ENCODE measurements around the gene FAS.

The FAS gene

DNA sequence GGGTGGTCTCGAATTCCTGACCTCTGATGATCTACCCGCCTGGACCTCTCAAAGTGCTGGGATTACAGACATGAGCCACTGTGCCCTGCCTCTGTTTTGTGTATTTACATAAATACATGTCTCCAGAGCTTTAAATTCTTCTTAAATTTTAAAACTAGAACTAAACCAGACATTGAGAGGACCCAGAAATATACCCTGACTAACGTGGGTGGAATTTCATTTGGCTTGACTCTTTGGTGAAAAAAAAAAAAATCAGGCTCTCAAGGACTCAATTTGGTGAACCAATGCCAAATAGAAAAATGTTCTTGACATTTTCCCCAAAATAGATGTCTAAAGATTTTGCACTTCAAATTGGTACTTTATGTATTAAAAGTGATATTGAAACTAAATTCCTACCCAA is 16.6 kb upstream of the FAS start:
- DNase-seq, result no peak

DNA sequence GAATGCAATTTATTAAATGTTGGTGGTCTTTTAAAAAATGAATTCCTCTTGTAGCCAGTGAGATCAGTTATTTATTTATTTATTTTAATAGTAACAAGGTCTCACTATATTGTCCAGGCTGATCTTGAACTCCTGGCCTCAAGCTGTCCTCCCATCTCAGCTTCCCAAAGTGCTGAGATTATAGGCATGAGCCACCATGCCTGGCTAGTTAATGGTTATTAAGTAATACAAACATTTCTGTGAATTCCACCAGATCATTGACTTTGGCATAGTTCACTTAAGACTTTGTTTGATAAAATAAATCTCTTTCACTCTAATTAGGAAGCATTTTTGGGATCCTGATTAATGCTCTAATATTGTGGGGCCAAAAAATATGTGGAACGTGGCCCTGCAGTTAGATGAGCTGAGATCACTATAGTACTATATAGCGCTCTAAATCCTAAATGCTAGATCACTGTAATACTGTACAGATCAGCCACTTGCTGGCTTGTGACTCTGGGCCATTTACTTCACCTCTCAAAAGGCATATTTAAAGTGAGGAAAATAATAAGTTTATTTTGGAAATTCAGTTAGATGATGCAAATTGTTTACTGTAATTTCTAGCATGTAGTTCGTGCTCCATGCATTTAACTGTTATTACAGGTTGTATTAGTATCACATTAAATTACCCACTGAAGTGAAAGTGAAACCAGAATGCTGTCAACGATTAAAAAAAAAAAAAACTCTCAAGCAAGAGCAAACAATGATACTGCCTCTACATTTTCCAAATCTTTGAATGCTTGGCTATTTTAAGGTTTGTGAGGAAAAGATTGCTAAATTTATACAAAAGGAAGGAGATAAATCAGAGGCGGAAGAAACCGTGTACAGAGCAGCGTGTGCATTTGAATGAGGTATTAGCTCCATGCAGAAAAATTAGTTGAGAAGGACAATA is 15.9 kb upstream of the FAS start:
- peak; percentile 47 for DNase-seq

DNA sequence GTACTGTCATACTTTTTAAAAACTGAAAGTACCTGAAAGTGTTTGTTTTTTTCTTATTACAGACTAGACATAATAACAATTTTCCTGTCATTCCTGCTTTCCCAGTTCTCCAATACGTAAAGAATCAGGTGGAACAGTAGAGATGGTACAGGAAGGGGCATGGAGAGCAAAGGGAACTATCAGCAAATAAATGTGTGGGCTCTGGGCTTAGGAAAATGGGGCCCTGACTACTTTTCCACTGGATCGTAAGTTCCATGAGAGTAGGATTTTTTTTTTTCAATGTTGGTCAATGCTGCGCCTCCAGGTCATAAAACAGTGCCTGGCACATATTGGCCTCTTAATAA is 15.2 kb upstream of the FAS start:
- no peak for DNase-seq

DNA sequence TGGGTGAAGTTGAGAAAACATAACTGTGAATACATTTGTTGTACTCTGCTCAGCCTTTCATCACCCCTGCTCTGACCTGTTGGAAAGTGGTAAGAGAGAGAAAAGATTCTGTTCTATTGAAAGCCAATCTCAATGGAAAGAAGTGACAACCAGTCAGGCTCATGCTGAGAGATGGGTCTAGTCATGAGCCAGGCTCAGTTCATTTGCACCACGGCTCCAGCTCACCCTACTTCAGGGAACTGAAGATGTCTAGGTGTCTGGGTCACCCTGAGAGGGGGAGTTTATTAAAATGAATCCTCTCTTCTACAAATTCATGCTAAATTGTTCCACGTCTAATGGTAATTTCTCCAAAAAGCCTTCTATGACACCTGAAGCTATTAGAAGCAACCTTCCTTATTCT is 12.1 kb upstream of the FAS start:
- no peak for DNase-seq

DNA sequence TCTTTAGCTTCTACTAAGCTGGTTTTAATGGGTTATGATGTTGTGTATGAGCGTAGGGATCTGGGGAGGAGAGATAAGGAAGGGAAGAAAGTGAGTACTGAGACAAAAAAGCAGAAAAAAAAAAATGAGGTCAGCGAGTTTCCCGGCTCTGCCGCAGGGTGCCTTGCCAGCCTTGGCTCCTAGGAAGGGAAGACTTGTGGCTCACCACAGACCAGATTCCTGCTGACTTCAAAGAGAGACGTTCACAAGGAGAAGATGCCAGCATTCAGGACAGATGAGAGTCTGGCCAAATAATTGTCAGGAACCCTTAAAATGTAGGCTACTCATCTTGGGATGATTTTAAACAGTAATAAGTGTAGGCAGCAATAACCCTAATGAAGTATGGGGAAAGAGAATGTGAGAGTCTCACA is 11.4 kb upstream of the FAS start:
- no peak for DNase-seq

DNA sequence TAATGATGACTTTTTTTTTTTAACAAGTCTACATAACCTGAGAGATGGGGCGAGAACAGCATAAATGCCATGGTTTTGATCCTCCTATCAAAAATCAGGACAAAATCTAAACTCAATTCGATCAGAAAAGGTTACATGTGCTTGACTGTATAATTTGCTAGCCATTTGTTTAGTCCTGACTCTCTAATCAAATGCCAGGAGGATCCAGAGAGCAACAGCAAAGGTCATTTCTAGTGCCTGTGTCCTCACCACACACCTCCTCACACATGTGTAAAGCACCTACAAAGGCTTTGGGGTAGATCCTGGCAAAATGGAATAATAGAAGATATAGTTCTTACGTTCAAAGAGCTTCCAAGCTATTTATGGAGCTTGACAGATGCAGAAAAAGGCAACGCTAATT is 11.0 kb upstream of the FAS start:
- no peak for DNase-seq

DNA sequence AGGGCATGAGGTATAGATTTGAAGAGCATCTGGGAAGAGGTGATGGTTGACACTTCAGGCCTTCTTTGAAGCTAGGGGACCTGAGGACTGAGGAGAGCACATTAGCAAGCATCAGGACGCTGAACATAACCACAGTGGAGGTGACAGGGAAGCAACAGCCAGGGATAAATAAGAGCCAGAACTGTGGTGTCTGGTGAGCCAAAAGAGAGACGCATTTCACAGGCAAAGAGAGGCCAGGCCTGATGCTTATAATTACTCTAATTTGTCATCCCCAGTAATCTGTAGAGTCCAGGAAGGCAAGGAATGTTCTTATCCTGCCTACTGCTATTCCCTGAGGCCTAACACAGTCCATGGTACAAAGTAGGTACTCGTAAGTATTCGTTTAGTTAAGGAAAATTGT is 10.4 kb upstream of the FAS start:
- no peak for DNase-seq

DNA sequence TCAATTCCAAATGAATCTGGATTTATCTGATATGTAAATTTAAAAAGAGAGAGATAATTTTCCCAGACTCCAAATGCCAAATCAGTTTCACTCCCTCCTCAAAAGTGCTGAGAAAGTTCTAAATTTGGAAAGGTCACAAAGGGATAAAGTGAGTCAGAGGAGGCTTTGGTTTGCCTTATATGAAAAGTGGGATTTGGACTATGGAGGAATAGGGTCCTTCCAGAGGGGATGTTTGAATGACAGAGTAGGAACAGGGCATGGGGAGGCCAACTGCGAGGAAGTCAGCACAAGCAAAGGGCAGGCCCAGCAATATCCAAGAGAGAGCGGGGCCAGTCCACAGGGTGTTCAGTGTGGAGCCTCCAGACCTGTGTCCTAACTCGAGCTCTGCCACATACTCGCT is 9.8 kb upstream of the FAS start:
- no peak for DNase-seq

DNA sequence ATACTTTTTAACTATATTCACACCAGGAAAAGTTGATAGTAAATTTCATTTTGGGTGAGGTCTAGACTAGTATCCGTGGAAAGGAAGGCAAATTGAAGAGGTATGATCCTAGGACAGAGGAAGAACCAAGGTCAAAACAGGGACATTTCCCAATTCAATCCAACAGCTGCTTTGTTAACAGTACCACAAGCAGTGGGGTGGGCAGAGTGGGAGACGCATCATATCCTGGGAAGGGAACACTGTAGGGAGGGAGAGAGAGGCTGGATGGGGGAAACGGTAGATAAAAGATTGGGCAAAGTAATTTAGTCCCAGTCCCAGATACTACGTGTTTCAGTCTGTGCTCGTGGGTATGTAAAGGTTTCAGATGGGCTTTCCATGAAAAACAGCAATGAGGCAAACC is 9.2 kb upstream of the FAS start:
- DNase-seq, result no peak

DNA sequence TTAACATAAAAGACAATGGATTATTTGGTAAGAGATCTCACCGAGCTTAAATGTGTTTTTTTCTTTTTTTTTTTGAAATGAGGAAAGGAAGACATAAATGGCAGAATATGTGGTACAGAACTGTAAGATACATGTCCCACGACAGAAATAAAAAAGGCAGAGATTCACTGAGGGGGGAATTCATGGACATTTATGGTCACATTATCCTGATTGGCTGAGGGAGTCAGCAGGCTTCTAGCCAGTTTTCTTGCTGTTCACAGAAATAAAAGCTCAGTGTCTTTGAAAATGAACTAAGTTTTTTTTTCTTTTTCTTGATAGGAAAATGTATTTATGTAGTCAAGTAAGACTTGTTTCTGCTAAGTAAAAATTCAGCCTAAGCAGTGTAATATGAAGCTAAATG is 8.2 kb upstream of the FAS start:
- no peak for DNase-seq

DNA sequence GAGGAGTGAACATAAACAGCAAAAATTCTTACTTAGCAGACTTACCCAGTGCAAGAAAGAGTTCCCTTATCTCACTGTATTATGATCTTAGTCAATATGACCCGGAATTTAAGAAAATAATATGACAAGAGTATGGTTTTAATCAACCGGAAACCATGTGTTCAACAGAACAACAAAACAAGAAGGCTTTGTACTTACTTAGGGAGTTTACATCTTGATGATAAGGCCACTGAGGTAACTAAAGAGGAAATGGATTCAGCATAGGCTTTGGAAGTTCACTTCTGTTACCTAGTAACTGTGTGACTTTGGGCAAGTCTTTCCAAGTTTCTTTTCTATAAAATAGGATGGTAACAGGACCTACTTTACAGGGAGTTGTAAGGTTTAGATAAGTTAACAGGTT is 7.4 kb upstream of the FAS start:
- DNase-seq, result no peak

DNA sequence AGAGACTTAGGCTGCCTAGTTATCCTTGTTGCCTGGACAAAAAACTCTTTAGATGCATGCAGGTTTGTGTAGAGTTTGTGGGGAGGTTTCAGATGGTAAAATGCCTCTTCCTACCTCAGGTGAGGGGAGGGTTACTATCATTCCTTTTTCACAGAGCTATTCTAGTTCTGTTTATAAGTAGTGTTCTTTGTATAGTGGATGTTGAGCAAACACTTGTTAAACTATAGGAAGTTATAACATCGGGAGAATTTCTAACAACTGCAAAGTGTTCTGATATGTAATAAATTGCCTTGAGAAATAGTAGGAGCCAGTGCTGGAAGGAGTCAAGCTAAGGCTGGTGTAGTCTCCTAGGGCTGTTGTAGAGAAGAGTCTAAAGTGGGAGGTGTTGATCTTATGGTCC is 6.7 kb upstream of the FAS start:
- DNase-seq, result no peak

DNA sequence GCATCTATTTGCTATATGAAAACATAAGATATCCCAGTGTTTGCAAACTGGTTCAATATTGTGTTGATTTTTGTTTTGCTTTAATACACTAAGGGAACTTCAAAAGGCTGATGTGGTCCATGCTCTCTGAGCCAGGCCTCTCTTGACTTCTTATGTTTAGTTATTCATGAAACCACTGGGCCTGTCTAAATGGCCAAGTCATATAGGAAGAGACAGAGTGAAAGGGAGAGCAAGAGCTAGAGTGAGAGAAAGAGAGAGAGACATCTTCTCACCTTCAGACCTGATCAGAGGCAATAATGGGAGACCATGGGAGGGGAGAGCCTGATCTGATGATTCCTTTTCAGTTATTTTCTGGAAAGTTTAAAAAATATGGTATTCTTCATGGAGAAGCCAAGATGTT is 6.1 kb upstream of the FAS start:
- DNase-seq, result no peak

DNA sequence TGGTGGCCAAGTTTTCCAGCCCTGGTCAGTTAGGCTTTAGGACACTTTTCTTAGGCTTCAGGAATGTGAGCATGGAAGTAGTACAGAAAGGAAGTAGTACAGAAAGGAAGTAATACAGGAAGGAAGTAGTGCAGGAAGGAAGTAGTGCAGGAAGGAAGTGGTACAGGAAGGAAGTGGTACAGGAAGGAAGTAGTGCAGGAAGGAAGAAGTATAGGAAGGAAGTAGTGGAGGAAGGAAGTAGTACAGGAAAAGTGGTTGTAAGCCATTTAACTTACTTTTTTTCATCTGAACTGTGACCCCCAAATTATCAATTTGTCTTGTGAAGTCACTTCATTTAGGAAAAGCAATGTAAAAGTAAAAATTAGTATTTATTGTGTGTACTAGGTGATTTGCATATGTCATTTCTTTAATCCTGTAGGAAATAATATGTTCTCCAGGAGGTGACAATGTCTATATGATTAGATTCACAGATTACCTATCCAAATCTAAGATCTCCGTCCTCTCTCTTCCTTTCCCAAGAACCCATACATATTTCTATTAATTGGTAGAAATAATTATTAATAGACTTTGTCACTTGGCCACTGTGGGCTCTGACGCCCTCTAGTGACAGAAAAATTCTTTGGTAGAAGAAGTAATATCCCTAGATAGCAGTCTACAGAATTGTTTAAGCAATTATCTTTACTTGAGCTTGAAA is 3.9 kb upstream of the FAS start:
- peak; percentile 44 for DNase-seq

DNA sequence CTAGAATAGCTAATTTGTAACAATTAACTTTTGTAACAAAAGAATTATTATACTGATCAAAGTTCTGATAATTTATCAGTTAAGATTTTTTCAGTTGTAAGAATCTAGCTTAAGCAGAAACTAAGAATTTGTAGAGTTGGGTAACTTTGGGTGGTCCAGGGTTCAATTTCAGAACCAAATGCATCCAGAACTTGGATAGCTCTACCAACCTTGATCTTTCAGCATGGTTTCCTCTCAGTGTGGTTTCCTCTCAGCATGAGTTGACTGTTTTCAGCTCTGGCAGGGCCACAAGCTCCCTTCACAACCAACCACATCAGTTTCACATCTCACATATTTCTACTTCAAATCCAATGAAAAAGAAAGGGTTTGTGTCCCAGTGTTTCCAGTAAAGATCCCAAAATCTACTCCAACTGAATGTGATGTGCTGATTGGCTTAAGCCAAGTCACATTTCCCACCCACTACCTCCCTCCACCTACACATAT is 3.3 kb upstream of the FAS start:
- DNase-seq, result no peak

DNA sequence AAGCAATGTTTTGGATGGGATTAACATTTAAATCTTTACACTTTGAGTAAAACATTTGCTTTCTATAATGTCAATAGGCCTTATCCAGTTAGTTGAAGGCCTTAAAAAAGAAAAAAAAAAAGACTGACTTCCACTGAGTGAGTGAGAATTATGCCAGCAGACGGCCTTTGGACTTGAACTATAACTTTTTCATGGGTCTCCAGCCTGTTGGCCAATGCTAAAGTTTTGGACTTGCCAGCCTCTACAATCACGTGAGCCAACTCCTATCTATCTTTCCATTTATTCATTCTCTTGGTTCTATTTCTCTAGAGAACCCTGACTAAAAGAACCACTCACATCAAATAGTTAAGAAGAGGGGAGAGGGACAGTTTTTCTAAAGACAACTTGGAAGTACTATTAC is 2.8 kb upstream of the FAS start:
- no peak for DNase-seq

DNA sequence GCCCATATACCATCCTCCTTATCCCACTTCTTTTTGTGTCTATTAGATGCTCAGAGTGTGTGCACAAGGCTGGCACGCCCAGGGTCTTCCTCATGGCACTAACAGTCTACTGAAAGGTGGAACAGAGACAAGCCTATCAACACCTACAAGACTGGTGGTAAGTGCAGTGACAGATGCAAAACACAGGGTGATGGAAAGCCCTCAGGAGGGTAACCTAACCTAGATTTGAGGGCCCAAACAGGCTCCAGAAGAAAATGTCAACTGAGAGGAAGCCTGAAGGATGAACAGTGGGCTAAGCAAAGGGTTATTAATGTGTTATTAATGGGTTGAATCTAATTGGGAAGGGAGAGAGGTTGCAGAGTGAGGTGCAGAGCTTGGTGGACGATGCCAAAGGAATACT is 1.2 kb upstream of the FAS start:
- DNase-seq, result no peak

DNA sequence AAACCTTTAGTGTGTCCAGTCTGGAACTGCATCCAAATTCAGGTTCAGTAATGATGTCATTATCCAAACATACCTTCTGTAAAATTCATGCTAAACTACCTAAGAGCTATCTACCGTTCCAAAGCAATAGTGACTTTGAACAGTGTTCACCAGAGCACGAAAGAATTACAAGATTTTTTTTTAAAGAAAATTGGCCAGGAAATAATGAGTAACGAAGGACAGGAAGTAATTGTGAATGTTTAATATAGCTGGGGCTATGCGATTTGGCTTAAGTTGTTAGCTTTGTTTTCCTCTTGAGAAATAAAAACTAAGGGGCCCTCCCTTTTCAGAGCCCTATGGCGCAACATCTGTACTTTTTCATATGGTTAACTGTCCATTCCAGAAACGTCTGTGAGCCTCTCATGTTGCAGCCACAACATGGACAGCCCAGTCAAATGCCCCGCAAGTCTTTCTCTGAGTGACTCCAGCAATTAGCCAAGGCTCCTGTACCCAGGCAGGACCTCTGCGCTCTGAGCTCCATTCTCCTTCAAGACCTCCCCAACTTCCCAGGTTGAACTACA is 694 bp upstream of the FAS start:
- no peak for DNase-seq

DNA sequence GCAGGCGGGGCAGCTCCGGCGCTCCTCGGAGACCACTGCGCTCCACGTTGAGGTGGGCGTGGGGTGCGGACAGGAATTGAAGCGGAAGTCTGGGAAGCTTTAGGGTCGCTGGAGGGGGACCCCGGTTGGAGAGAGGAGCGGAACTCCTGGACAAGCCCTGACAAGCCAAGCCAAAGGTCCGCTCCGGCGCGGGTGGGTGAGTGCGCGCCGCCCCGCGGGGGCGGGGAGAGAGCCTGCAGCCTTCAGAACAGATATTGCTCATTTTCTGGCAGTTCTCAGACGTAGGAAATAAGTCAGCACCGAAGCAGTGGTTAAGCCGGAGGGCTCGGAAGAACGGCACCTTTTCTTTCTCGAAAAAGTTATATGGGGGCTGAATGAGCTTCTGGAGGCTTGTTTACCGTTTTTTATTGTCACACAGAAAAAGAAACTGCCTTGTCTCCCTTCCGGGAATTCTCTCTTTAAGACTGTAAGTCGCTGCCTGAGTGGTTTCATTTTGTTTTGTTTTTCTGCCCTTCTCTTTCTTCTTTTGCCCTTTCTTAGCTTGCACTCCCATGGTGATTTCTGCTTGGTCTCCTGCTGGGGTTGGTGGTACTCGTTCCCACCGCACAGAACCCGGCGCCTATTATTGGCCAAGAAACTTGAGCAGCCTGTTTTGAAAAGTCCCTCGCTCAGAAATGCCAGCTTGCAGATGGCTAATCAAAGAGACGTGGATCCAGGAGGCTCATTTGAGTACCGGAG is 732 bp downstream of the FAS start:
- DNase-seq, result peak; percentile 49

DNA sequence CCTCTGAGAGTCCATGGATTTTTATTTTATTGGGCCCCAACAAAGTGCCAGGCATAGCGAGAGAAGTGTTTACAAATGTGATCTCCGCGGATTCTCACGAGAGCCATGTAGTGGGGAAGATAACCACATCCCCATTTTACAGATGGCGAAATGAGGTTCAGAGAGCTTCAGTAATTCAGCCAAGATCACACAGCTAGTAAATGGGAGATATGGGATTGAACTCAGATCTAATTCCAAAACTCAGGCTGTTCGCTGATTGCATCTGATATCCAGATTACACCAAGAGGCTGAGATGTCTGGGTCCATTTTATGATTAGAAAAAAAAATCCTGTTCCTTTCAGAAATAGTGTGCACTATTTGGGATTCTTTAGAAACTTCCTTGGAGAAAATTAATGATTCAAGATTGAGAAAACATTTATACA is 1.3 kb downstream of the FAS start:
- no peak for DNase-seq

DNA sequence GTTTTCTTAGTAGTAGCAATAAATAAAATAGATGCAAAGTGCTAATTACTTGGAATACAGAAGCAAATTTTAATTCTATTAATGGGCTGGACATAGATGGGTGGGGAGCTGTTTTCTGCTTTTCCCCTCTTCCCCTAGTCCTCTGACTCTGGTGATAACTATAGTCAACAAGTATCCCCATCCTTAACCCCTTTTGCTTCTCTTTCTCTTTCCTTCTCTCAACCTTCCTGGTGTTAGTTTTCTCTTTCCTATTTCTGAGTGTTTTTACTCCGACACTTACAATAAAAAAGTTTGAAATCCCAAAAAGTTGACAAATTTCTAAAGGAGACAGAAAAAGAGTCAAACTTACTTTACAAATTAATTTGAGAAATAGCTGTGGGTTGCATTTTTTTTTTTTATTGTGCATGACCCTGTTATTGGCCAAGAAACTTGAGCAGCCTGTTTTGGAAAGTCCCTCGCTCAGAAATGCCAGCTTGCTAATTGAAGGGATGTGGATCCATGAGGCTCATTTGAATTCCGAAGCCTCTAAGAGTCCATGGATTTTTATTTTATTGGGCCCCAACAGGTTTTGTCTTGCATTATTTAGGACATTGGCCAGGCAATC is 2.4 kb downstream of the FAS start:
- DNase-seq, result no peak

DNA sequence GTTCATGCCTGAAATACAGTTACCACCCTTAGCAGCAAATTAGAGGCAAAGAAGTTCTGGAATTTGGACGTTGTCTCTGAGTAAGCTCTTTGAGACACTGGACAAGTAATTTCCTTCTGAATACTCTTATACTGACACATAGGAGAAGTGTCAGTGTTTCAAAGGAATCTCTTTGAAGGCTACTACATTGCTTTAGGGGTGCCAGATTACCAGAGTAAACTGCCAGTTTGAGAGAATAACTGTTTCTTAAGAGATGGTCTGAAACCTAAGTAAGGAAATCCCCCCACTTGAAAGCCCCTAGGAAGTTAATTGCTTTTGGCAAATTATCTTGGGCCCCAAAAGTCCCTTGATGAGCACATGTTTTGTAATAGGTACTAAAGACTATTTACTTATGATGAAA is 3.4 kb downstream of the FAS start:
- DNase-seq, result no peak

Data from NCI-H510A treated with DMSO at 0.1 percent for 48 hours (cell line).